HT1080 (cell line): ENCODE measurements around the gene ASGR2. TPM values are rescaled to one million over a fixed set of nuclear protein-coding genes. Genes with fewer than 3 reads are reported as not detected.
A peak's percentile ranks its signal among the peaks of the same experiment; 100 is the strongest.

ENCODE experiments used
- DNase-seq: peaks from one replicate; pipeline ENCODE4 v3.0.0-alpha.2; 2015; ENCODE audit warnings: low read depth
- small RNA-seq: library from RNA; depleted of rRNA; stranded (forward); fragments of <200 nt; gene quantifications from one replicate; pipeline ENCODE3, GENCODE V24; 2014
- total RNA-seq: library from RNA; depleted of rRNA; stranded (reverse); fragments of >200 nt; shearing (Covaris generic); gene quantifications from 2 replicates; pipeline ENCODE4 v1.2.3, GENCODE V29; 2014; rRNA removed

The ASGR2 gene
- total RNA-seq, 1 experiment from 2014 or later = not detected

DNA sequence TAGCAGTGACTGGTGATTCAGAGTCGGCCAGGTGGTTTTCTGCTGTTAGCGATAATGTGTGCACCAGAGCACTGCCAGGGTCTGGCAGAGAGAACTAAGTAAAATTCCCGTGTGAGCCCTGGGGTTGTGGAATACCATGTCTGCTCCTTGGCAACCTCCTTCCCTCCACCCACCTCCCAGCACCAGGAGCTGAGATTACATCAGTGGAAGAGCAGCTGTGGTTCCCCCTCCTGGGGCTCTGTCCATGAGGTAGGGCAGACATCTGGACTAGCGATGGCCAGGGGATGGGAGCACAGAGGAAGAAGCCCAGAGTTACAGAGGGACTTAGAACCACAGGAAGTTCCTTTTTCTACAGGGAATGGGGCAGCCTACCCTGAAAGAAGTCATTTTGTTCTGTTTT lies 50.4 kb downstream of the ASGR2 start:
- DNase-seq = no peak

- peak; percentile 18 for DNase-seq
These were observed 51.0 kb downstream of the ASGR2 start for GRCh38 chr17:7063518-7064094.

DNA sequence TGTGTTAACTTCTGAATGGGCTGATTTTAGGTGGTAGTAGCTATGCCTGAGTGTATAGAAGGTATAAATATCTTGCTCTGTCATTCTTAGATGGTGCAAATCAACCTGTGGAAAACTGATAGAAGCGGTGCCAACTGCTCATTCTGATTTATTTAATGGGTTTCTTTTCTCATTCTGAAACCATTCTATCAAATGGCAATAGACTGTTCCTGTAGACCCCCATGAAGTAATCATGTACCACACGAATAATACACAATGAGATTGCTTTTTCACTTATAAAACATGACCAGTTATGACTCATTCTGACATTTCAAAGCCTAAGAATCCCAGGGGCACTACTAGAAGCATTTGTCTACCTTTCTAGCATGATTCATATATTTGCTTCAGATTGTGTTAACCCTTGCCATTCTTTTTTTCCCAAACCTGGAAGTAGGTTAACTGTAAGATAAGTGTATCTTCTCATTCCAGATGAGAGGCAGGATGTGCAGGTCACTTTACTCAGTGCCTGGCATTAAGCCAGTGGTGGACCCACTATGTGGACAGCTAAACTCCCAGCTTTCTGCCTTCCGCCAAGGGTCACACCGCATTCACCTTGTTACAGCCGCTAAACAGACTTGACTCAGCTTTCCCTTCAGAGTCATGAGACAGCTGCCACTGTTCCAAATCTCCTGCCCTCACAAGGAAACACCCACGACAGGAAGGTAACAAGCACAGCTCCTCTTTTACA lies 54.3 kb downstream of the ASGR2 start:
- peak; percentile 100 for DNase-seq

DNA sequence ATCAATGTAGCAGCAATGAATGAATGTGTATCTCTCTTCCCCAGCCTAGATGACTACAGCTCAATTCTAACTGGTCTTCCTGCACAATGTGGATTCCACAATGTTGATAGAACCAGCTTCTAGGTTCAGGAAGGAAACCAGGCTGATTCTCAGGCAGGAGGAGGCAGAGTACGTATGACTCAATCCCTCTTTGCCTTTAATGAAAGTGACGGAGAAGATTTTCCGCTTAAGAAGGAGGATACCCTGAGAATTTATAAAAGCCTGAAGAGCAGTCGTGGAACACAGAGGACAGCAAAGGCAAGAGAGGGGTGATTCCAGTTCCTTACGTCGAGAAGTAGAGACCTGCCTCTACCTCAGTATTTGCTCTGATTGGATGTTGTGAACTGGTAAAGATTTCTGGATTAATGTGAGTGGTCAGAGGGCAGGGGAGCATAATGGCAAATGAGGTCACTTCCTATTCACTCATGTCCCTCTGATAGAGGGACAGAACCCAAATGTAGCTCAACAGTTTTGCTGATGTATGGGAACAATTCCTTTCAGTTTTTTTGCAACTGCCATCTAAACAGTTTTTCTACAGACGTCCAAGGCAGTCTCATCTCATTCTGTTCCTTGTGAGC lies 55.7 kb downstream of the ASGR2 start:
- DNase-seq = peak; percentile 78

DNA sequence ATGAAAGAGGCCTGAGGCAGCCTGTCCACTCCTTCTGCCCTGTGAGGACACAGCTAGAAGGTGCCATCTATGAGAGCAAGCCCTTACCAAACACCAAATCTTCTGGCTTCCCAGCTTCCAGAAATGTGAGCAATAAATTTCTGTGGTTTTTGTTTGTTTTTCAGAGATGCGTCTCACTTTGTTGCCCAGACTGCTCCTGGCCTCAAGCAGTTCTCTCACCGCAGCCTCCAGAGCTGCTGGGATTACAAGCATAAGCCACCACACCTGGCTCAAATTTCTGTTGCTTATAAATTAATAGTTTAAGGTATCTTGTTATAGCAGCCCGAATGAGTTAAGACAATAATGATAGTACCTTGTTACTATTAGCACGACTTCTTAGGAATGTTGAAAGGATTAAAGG lies 58.2 kb downstream of the ASGR2 start:
- DNase-seq = peak; percentile 38

Small RNA genes within 50 kb of the gene (small RNA-seq; reads per million reads assigned to genes)
- not detected for gene AC120057.1

Other genes with a start within 250 kb of the ASGR2 start
- not detected in 2 replicates for gene ALOX12, start 118.8 kb downstream of the ASGR2 start, total RNA-seq
- 201 and 360 TPM in 2 replicates for gene RNASEK, start 102.2 kb downstream of the ASGR2 start, total RNA-seq
- gene BCL6B, start 91.8 kb downstream of the ASGR2 start, total RNA-seq = not detected in 2 replicates
- 0.43 TPM in 1 of 2 replicates, not detected in the other for gene SLC16A13, start 78.8 kb downstream of the ASGR2 start, total RNA-seq
- gene SLC16A11, start 70.7 kb downstream of the ASGR2 start, total RNA-seq = not detected in 2 replicates
- not detected in 2 replicates for gene CLEC10A, start 34.6 kb downstream of the ASGR2 start, total RNA-seq
- 2.8 and 4.0 TPM in 2 replicates for gene ASGR1, start 64.5 kb upstream of the ASGR2 start, total RNA-seq
- gene DLG4, start 105.0 kb upstream of the ASGR2 start, total RNA-seq = 11.3 and 14.2 TPM in 2 replicates
- 317 and 327 TPM in 2 replicates for gene ACADVL, start 105.1 kb upstream of the ASGR2 start, total RNA-seq
- 45.2 and 57.0 TPM in 2 replicates for gene DVL2, start 119.7 kb upstream of the ASGR2 start, total RNA-seq
- 94.0 and 115 TPM in 2 replicates for gene PHF23, start 124.6 kb upstream of the ASGR2 start, total RNA-seq
- gene GABARAP, start 127.6 kb upstream of the ASGR2 start, total RNA-seq = 191 and 331 TPM in 2 replicates
- 43.6 and 79.9 TPM in 2 replicates for gene CTDNEP1, start 136.9 kb upstream of the ASGR2 start, total RNA-seq
- gene ELP5, start 137.4 kb upstream of the ASGR2 start, total RNA-seq = 68.1 and 78.2 TPM in 2 replicates
- gene CLDN7, start 147.7 kb upstream of the ASGR2 start, total RNA-seq = not detected in 2 replicates
- 0.03 TPM in 1 of 2 replicates, not detected in the other for gene SLC2A4, start 166.9 kb upstream of the ASGR2 start, total RNA-seq
- gene YBX2, start 179.8 kb upstream of the ASGR2 start, total RNA-seq = not detected in 2 replicates
- 1,448 and 1,578 TPM in 2 replicates for gene EIF5A, start 192.8 kb upstream of the ASGR2 start, total RNA-seq
- 125 and 135 TPM in 2 replicates for gene GPS2, start 200.5 kb upstream of the ASGR2 start, total RNA-seq
- gene NEURL4, start 214.5 kb upstream of the ASGR2 start, total RNA-seq = 20.7 TPM in 2 replicates
- 0.90 and 2.2 TPM in 2 replicates for gene ACAP1, start 221.7 kb upstream of the ASGR2 start, total RNA-seq
- gene KCTD11, start 237.3 kb upstream of the ASGR2 start, total RNA-seq = 4.7 and 5.8 TPM in 2 replicates
- not detected in 2 replicates for gene TMEM95, start 240.3 kb upstream of the ASGR2 start, total RNA-seq